H1 (cell line): ENCODE data around the gene XRN2. TPM values are rescaled to one million over a fixed set of nuclear protein-coding genes. Genes with fewer than 3 reads are reported as not detected.

ENCODE experiments used
- CTCF ChIA-PET: fragments of 300-600 bp; sonication (Branson Sonifier 250); formaldehyde crosslinking; loops from one replicate; lab custom pipeline; 2021; ENCODE audit not compliant: partially characterized antibody; lab: Charles Lee
- POLR2A ChIA-PET: fragments of 300-600 bp; sonication (Branson Sonifier 250); formaldehyde crosslinking; loops from one replicate; lab custom pipeline; 2021; ENCODE audit warnings: inconsistent platforms; ENCODE audit not compliant: partially characterized antibody; lab: Charles Lee
- DNase-seq, 2 experiments: peaks; one replicate each; pipeline versions ENCODE4 v3.0.0 to v3.0.0-alpha.2; 2010 to 2022; ENCODE audit warnings: low spot score in 2 of 2, low read depth in 1 of 2, mixed read lengths in 1 of 2
- FAIRE-seq: peaks from 2 replicates; lab custom pipeline; 2011; peaks lifted over from hg19 to GRCh38; lab: Jason Lieb, UNC
- H2AFZ ChIP-seq: 2 replicates; pipeline ENCODE4 v1.8.1; 2012; ENCODE audit warnings: low read length, inconsistent platforms
- H2AK5ac ChIP-seq: 2 replicates; pipeline ENCODE4 v1.6.1; 2013; ENCODE audit warnings: low read depth, low read length
- H2BK120ac ChIP-seq: replicated peaks from 2 replicates; pipeline ENCODE3; 2013; ENCODE audit warnings: low read depth, low read length, inconsistent platforms
- H2BK12ac ChIP-seq: 2 replicates; pipeline ENCODE4 v1.6.1; 2013; ENCODE audit warnings: low read depth, low read length
- H2BK15ac ChIP-seq: 2 replicates; pipeline ENCODE4 v1.6.1; 2013; ENCODE audit warnings: low read length
- H2BK20ac ChIP-seq: 2 replicates; pipeline ENCODE4 v1.6.1; 2013; ENCODE audit warnings: low read length
- H2BK5ac ChIP-seq: 2 replicates; pipeline ENCODE4 v1.6.1; 2013; ENCODE audit warnings: low read depth, low read length
- H3K14ac ChIP-seq: 2 replicates; pipeline ENCODE4 v1.6.1; 2013; ENCODE audit warnings: inconsistent platforms; ENCODE audit not compliant: insufficient read length
- H3K18ac ChIP-seq: 2 replicates; pipeline ENCODE4 v1.6.1; 2013; ENCODE audit warnings: low read length; ENCODE audit errors: extremely low read depth
- H3K23ac ChIP-seq: 2 replicates; pipeline ENCODE4 v1.6.1; 2013; ENCODE audit warnings: inconsistent platforms; ENCODE audit not compliant: insufficient read length
- H3K23me2 ChIP-seq: 2 replicates; pipeline ENCODE4 v1.6.1; 2013; ENCODE audit warnings: low read depth, low read length
- H3K27ac ChIP-seq: 2 replicates; pipeline ENCODE4 v1.6.1; 2011; ENCODE audit warnings: low read depth, low read length, inconsistent platforms
- H3K27me3 ChIP-seq, 4 experiments: replicated peaks in 1 of 4; 1 replicate in 1 of 4; 2 replicates in 3 of 4; pipeline versions ENCODE4 v1.6.1 to v1.8.1; 2011 to 2013; ENCODE audit warnings: low read length in 3 of 4, mild to moderate bottlenecking in 3 of 4, inconsistent platforms in 2 of 4, mixed read lengths in 2 of 4, moderate library complexity in 1 of 4; ENCODE audit not compliant: control insufficient read depth in 3 of 4, insufficient read depth in 3 of 4; ENCODE audit errors: extremely low read depth in 1 of 4
- H3K36me3 ChIP-seq, 4 experiments: 2 replicates each; pipeline versions ENCODE4 v1.6.1 to v1.8.1; 2011 to 2013; ENCODE audit warnings: mild to moderate bottlenecking in 4 of 4, low read length in 3 of 4, moderate library complexity in 2 of 4, control low read depth in 1 of 4, inconsistent platforms in 1 of 4; ENCODE audit not compliant: insufficient read depth in 4 of 4, control insufficient read depth in 2 of 4
- H3K4ac ChIP-seq: replicated peaks from 2 replicates; pipeline ENCODE3; 2013; ENCODE audit warnings: low read length, low read depth, mixed read lengths, inconsistent platforms; ENCODE audit not compliant: insufficient read length
- H3K4me1 ChIP-seq, 4 experiments: replicated peaks in 1 of 4; 1 replicate in 1 of 4; 2 replicates in 3 of 4; pipeline versions ENCODE4 v1.6.1 to v1.8.1; 2011 to 2013; ENCODE audit warnings: low read length in 3 of 4, inconsistent platforms in 2 of 4, mixed read lengths in 1 of 4; ENCODE audit not compliant: insufficient read depth in 4 of 4, control insufficient read depth in 3 of 4
- H3K4me2 ChIP-seq, 2 experiments: 2 replicates each; pipeline versions ENCODE4 v1.6.1 to v1.8.1; 2011 to 2013; ENCODE audit warnings: low read depth in 2 of 2, low read length in 2 of 2, control low read depth in 1 of 2, inconsistent platforms in 1 of 2, mild to moderate bottlenecking in 1 of 2; ENCODE audit not compliant: insufficient read depth in 1 of 2
- H3K4me3 ChIP-seq, 4 experiments: fragments of 200-600, 300-600 bp in 1 of 4; sonication (generic), shearing (Covaris generic), sonication (Bioruptor Twin) in 1 of 4; 2 replicates each; pipeline versions ENCODE4 v1.5.1 to v1.8.1; 2011 to 2016; ENCODE audit warnings: low read length in 4 of 4, low read depth in 3 of 4, control low read depth in 2 of 4, inconsistent platforms in 2 of 4, mild to moderate bottlenecking in 2 of 4, mixed read lengths in 1 of 4, moderate library complexity in 1 of 4; ENCODE audit not compliant: insufficient read depth in 2 of 4; ENCODE audit errors: extremely low read depth in 1 of 4
- H3K56ac ChIP-seq: replicated peaks from 2 replicates; pipeline ENCODE3; 2013; ENCODE audit warnings: low read depth, mild to moderate bottlenecking, mixed read lengths, low read length, inconsistent platforms; ENCODE audit not compliant: insufficient read length
- H3K79me1 ChIP-seq: 2 replicates; pipeline ENCODE4 v1.6.1; 2013; ENCODE audit warnings: low read depth, low read length, control low read depth
- H3K79me2 ChIP-seq, 2 experiments: 2 replicates each; pipeline versions ENCODE4 v1.6.1 to v1.8.1; 2012 to 2013; ENCODE audit warnings: low read length in 2 of 2, mild to moderate bottlenecking in 2 of 2, inconsistent platforms in 1 of 2; ENCODE audit not compliant: insufficient read depth in 2 of 2, control insufficient read depth in 1 of 2
- H3K9ac ChIP-seq, 4 experiments: replicated peaks in 1 of 4; 1 replicate in 1 of 4; 2 replicates in 3 of 4; pipeline versions ENCODE4 v1.6.1 to v1.8.1; 2011 to 2013; ENCODE audit warnings: low read depth in 3 of 4, low read length in 3 of 4, control low read depth in 2 of 4, mild to moderate bottlenecking in 2 of 4, moderate library complexity in 2 of 4, inconsistent platforms in 1 of 4; ENCODE audit errors: extremely low read depth in 1 of 4
- H3K9me3 ChIP-seq, 2 experiments: 2 replicates each; pipeline versions ENCODE4 v1.6.1 to v1.8.1; 2012 to 2013; ENCODE audit warnings: mild to moderate bottlenecking in 2 of 2, moderate library complexity in 2 of 2, control low read depth in 1 of 2, inconsistent platforms in 1 of 2, low read depth in 1 of 2, low read length in 1 of 2, mixed read lengths in 1 of 2; ENCODE audit not compliant: insufficient read depth in 2 of 2
- H4K20me1 ChIP-seq, 2 experiments: replicated peaks in 1 of 2; 2 replicates each; pipeline versions ENCODE3 to v1.8.1; 2011 to 2013; ENCODE audit warnings: inconsistent platforms in 2 of 2, low read length in 2 of 2, mild to moderate bottlenecking in 1 of 2; ENCODE audit not compliant: insufficient read depth in 2 of 2, control insufficient read depth in 1 of 2
- H4K5ac ChIP-seq: 2 replicates; pipeline ENCODE4 v1.6.1; 2013; ENCODE audit warnings: low read length, low read depth, mixed read lengths, inconsistent platforms; ENCODE audit not compliant: insufficient read length
- H4K8ac ChIP-seq: 2 replicates; pipeline ENCODE4 v1.8.0; 2013; ENCODE audit warnings: mild to moderate bottlenecking, moderate library complexity, low read length, inconsistent platforms; ENCODE audit not compliant: insufficient read depth; ENCODE audit errors: extremely low read depth
- H4K91ac ChIP-seq: replicated peaks from 2 replicates; pipeline ENCODE3; 2013; ENCODE audit warnings: low read length, mixed read lengths, inconsistent platforms; ENCODE audit not compliant: insufficient read length
- MAFK ChIP-seq: IDR thresholded peaks from 2 replicates; pipeline ENCODE4 v1.6.1; 2012; ENCODE audit warnings: low read depth, mild to moderate bottlenecking, improper control_type of control experiment, low read length
- POLR2A ChIP-seq, 2 experiments: IDR thresholded peaks; 1 replicate in 1 of 2; 2 replicates in 1 of 2; pipeline ENCODE4 v1.6.1; 2011; ENCODE audit warnings: low read depth in 2 of 2, low read length in 2 of 2, mild to moderate bottlenecking in 2 of 2; ENCODE audit errors: control extremely low read depth in 1 of 2
- TAF7 ChIP-seq: optimal IDR thresholded peaks from 2 replicates; pipeline ENCODE3; 2011; ENCODE audit warnings: low read depth, mild to moderate bottlenecking, inconsistent platforms, low read length, moderate library complexity, borderline replicate concordance
- WGBS, 2 experiments: shearing (Covaris generic) in 1 of 2; methylation state at CpG; one replicate each; pipeline versions ENCODE4 v1.1.6 to v1.1.7; 2013 to 2015; ENCODE audit warnings: low lambda C conversion rate in 2 of 2, mixed read lengths in 2 of 2, inconsistent platforms in 1 of 2, low coverage in 1 of 2, missing lambda C conversion rate in 1 of 2; ENCODE audit not compliant: insufficient replicate concordance in 2 of 2, insufficient coverage in 1 of 2, insufficient read length in 1 of 2; ENCODE audit errors: extremely low coverage in 1 of 2, missing lambda C conversion rate in 1 of 2; 5-methylcytosine and 5-hydroxymethylcytosine counted together
- polyA plus RNA-seq, 7 experiments: library from polyadenylated mRNA; depleted of rRNA in 3 of 7; stranded (reverse) in 5 of 7; unstranded in 2 of 7; fragments of >200 nt in 5 of 7; fragments of 200-250 nt in 2 of 7; gene quantifications; 1 replicate in 5 of 7; 2 replicates in 1 of 7; 4 replicates in 1 of 7; pipeline versions ENCODE4 v1.2.1 to v1.2.3, GENCODE V29; 2011 to 2013; ENCODE audit warnings: missing spikeins in 2 of 7, mixed read lengths in 2 of 7
- total RNA-seq: library from RNA; stranded (reverse); fragmentation: NEBNext Ultra II Directional; extraction: Animal tissue kit (Norgen Biotek cat#: 25700); gene quantifications from 2 replicates; pipeline ENCODE4 v1.2.1, GENCODE V29; 2021

XRN2 gene
- total and polyA plus RNA-seq, 2 of the 8 experiments (the other 6 are each of a cell fraction or from before 2014, with no cell fraction given) = 60.3 to 139 TPM

GRCh38 chr20:21388566-21388965 lies 85.4 kb downstream of the XRN2 start:
- Histone ChIP-seq H3K9ac (no peak overlapping the region), H3K9me3 (no peaks in the 10 kb centered on the region), H3K23ac (no peak overlapping the region), H3K4me1 (no peaks in the 10 kb centered on the region), H3K18ac (no peak overlapping the region), H3K27me3 (peaks cover 15 to 27% (median 19%) of the 10 kb centered on the region in 4 experiments), H3K14ac (no peak overlapping the region)
- POLR2A ChIA-PET = no interaction called here
- DNase-seq = no peak
- no peak for TF ChIP-seq MAFK
- TF ChIP-seq POLR2A (IDR thresholded peaks at IDR 0.05; ENCODE audit: control extremely low read depth in 1 of 2, low read depth in 2 of 2, low read length in 2 of 2) = peak in 1 of 2 experiments; percentile 20; a peak in 1 of 3 replicates
- no peak for TF ChIP-seq TAF7
- TF ChIP-seq, all 59 proteins: peak for 1
- H3K4ac ChIP-seq = no peak overlapping the region
- no peak overlapping the region for H4K91ac ChIP-seq
- H4K5ac ChIP-seq = no peak overlapping the region
- peaks cover 0 to 7% of the 10 kb centered on the region in 2 experiments for H4K20me1 ChIP-seq
- no peaks in the 10 kb centered on the region for H3K79me2 ChIP-seq
- no peak overlapping the region for H3K56ac ChIP-seq
- H2AK5ac ChIP-seq = no peak overlapping the region
- 97% methylated on average over 1 of the region's 1 CpG; no CpG with 5 or more reads in 1 of the 2 experiments for WGBS, 2 experiments
- no peak overlapping the region for H4K8ac ChIP-seq
- no peak overlapping the region for H3K27ac ChIP-seq
- no peak overlapping the region for H3K4me3 ChIP-seq
- peaks cover 0 to 29% (median 10%) of the 10 kb centered on the region in 4 experiments; a peak in 6 of 8 replicates for H3K36me3 ChIP-seq
- no peak overlapping the region for H2AFZ ChIP-seq
- H3K4me2 ChIP-seq = no peak overlapping the region
- peaks cover 3% of the 10 kb centered on the region; the same call in 1 of the 2 replicates for H3K23me2 ChIP-seq
- H2BK5ac ChIP-seq = no peak overlapping the region
- no peak for FAIRE-seq
- H3K79me1 ChIP-seq = no peaks in the 10 kb centered on the region
- no peak overlapping the region for H2BK12ac ChIP-seq
- no peak overlapping the region for H2BK15ac ChIP-seq
- no peak overlapping the region for H2BK120ac ChIP-seq
- H2BK20ac ChIP-seq = no peak overlapping the region
- CTCF ChIA-PET = no interaction called here
